Measurements from ENCODE around the gene EDNRB.
"Not testable (repeated sequence)": the region's sequence is repeated elsewhere in the genome, so short reads cannot be mapped to it uniquely, and the experiment has no call there.

The EDNRB gene

GRCh38 chr13:77918391-77919245 is at the start of gene EDNRB:
EDNRB (minus strand) TSS chr13:77918831; CDS start chr13:77918573, 258 bp downstream.
- in situ Hi-C loops (cut with MboI; ENCODE audit: low sequenced_read_pairs), result no loop called here

- in situ Hi-C loops (cut with MboI; ENCODE audit: low sequenced_read_pairs), result loop anchor here (25.0 kb wide), 1 partner anchor 96 kb away; no protein-coding TSS in a partner anchor
Measured at GRCh38 chr13:77966671-77967070, 48.0 kb upstream of the EDNRB start.

GRCh38 chr13:77952737-77953136 is 34.1 kb upstream of the EDNRB start:
- in situ Hi-C loops (cut with MboI; ENCODE audit: low sequenced_read_pairs), result loop anchor here (25.0 kb wide), 1 partner anchor 110 kb away; no protein-coding TSS in a partner anchor

GRCh38 chr13:77952276-77952675 is 33.6 kb upstream of the EDNRB start:
- in situ Hi-C loops (cut with MboI; ENCODE audit: low sequenced_read_pairs), result loop anchor here (25.0 kb wide), 1 partner anchor 110 kb away; no protein-coding TSS in a partner anchor

- in situ Hi-C loops (cut with MboI; ENCODE audit: low sequenced_read_pairs), result no loop called here
Measured at GRCh38 chr13:77946522-77946921, 27.9 kb upstream of the EDNRB start.

- in situ Hi-C loops (cut with MboI; ENCODE audit: low sequenced_read_pairs), result not testable (repeated sequence)
Measured at GRCh38 chr13:77935063-77935462, 16.4 kb upstream of the EDNRB start.

- in situ Hi-C loops (cut with MboI; ENCODE audit: low sequenced_read_pairs), result no loop called here
Measured at GRCh38 chr13:77930430-77930829, 11.8 kb upstream of the EDNRB start.

- in situ Hi-C loops (cut with MboI; ENCODE audit: low sequenced_read_pairs), result no loop called here
Measured at GRCh38 chr13:77928909-77929308, 10.3 kb upstream of the EDNRB start.

GRCh38 chr13:77925616-77926015 is 7.0 kb upstream of the EDNRB start:
- in situ Hi-C loops (cut with MboI; ENCODE audit: low sequenced_read_pairs), result no loop called here

- in situ Hi-C loops (cut with MboI; ENCODE audit: low sequenced_read_pairs), result no loop called here
Measured at GRCh38 chr13:77919921-77920294, 1.3 kb upstream of the EDNRB start.

GRCh38 chr13:77919246-77919920 is 752 bp upstream of the EDNRB start:
- in situ Hi-C loops (cut with MboI; ENCODE audit: low sequenced_read_pairs), result no loop called here

- in situ Hi-C loops (cut with MboI; ENCODE audit: low sequenced_read_pairs), result no loop called here
Measured at GRCh38 chr13:77916488-77916887, 2.1 kb downstream of the EDNRB start.

GRCh38 chr13:77915686-77916085 is 2.9 kb downstream of the EDNRB start:
- in situ Hi-C loops (cut with MboI; ENCODE audit: low sequenced_read_pairs), result no loop called here

- in situ Hi-C loops (cut with MboI; ENCODE audit: low sequenced_read_pairs), result no loop called here
Measured at GRCh38 chr13:77913003-77913402, 5.6 kb downstream of the EDNRB start.

GRCh38 chr13:77911751-77912150 is 6.9 kb downstream of the EDNRB start:
- in situ Hi-C loops (cut with MboI; ENCODE audit: low sequenced_read_pairs), result no loop called here

GRCh38 chr13:77909827-77910226 is 8.8 kb downstream of the EDNRB start:
- in situ Hi-C loops (cut with MboI; ENCODE audit: low sequenced_read_pairs), result no loop called here

- in situ Hi-C loops (cut with MboI; ENCODE audit: low sequenced_read_pairs), result no loop called here
Measured at GRCh38 chr13:77908531-77908930, 10.1 kb downstream of the EDNRB start.

GRCh38 chr13:77907666-77908341 is 10.8 kb downstream of the EDNRB start:
- in situ Hi-C loops (cut with MboI; ENCODE audit: low sequenced_read_pairs), result no loop called here

- in situ Hi-C loops (cut with MboI; ENCODE audit: low sequenced_read_pairs), result no loop called here
Measured at GRCh38 chr13:77904031-77904430, 14.6 kb downstream of the EDNRB start.

GRCh38 chr13:77903435-77903834 is 15.2 kb downstream of the EDNRB start:
- in situ Hi-C loops (cut with MboI; ENCODE audit: low sequenced_read_pairs), result no loop called here

- in situ Hi-C loops (cut with MboI; ENCODE audit: low sequenced_read_pairs), result no loop called here
Measured at GRCh38 chr13:77902319-77902963, 16.2 kb downstream of the EDNRB start.

Data from HL-60/S4 (cell line).